Measurements from ENCODE around the gene FCER1G. TPM values are rescaled to one million over a fixed set of nuclear protein-coding genes. Genes with fewer than 3 reads are reported as not detected.

FCER1G gene
- total and polyA plus RNA-seq, 9 of the 15 experiments (the other 6 are each of a cell fraction or from before 2014, with no cell fraction given), result 0.15 to 0.69 (median 0.31) TPM; not detected in 2

DNA sequence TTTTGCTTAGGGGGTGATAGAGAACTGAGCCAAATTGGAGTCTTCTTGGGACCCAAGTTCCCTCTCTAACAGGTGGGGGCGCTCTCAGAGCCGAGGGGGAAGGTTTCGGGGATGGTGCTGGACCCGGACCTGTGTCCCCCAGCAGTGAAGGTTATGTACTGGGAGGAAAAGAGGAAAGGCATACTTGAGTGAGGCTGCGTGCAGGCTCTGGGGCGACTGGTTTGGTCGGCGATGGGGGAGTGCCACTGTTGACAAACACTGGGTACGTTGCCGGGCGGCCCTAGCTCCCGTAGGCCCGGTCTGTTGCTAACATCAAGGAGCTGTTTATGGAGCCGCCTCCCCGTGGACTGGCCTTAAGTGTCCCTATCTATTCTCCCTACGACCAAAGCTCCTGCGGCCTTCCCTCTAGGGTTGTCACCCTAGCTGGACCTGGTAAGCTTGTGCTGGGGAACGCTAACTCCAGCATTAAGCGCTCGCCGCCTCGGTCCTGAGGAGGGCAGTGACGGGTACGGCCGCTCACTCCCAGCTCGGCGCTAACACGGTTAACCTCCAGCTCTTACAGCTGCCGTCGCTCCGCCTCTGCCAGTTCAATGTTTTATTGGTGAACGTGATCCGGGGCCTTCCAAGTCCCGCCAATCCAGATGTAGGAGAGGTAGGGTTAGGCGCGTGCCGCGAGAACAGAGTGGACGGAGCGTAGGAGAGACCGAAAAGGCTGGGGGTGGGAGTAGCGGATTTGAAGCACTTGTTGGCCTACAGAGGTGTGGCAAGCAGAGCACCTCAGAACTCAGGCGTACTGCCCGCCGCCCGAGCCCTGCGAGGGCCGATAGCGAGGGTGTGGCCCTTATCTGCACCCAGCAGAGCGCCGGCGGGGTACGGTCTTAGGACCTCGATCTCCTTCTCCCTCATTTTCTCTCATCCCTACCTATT, 49.1 kb upstream of the FCER1G start, which contains the start of gene PPOX (continued):
- TF ChIP-seq, protein P1, sequence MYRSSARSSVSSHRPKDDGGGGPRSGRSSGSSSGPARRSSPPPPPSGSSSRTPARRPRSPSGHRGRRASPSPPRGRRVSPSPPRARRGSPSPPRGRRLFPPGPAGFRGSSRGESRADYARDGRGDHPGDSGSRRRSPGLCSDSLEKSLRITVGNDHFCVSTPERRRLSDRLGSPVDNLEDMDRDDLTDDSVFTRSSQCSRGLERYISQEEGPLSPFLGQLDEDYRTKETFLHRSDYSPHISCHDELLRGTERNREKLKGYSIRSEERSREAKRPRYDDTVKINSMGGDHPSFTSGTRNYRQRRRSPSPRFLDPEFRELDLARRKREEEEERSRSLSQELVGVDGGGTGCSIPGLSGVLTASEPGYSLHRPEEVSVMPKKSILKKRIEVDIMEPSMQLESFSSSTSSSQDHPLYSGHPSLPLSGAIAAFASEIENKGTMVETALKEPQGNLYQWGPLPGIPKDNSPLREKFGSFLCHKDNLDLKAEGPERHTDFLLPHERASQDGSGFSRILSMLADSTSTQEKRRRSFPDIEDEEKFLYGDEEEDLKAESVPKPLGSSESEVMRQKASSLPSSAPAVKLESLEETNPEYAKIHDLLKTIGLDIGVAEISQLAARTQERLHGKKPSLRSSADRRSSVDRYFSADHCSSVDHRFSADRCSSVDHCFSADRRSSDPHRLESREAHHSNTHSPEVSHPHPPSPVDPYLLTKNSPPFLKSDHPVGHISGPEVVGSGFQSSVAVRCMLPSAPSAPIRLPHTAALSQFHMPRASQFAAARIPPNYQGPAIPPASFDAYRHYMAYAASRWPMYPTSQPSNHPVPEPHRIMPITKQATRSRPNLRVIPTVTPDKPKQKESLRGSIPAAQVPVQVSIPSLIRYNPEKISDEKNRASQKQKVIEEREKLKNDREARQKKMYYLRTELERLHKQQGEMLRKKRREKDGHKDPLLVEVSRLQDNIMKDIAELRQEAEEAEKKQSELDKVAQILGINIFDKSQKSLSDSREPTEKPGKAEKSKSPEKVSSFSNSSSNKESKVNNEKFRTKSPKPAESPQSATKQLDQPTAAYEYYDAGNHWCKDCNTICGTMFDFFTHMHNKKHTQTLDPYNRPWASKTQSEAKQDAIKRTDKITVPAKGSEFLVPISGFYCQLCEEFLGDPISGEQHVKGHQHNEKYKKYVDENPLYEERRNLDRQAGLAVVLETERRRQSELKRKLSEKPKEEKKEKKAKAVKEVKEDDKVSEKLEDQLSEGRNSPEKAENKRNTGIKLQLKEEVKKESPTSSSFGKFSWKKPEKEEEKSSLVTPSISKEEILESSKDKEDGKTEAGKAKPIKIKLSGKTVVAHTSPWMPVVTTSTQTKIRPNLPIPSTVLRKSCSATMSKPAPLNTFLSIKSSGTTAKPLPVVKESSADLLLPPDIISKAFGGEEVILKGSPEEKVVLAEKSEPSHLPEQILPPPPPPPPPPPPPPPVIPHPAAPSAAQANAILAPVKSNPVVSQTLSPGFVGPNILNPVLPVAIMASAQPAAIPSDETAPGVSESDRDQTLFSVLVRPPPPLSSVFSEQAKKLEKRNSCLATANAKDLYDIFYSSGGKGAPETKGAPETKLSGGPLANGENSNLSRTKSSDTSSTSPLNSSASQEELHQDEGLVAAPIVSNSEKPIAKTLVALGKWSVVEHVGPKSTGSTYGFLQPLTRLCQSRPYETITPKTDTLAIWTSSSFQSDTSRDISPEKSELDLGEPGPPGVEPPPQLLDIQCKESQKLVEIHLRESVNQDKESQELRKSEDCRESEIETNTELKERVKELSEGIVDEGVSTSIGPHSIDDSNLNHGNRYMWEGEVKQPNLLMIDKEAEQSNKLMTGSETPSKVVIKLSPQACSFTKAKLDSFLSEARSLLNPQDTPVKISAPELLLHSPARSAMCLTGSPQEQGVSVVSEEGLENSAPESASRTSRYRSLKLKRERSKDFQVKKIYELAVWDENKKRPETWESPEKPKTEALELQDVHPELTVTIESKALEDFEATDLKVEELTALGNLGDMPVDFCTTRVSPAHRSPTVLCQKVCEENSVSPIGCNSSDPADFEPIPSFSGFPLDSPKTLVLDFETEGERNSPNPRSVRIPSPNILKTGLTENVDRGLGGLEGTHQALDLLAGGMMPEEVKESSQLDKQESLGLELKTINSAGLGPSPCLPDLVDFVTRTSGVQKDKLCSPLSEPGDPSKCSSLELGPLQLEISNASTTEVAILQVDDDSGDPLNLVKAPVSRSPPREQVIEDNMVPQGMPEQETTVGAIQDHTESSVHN (IDR thresholded peaks at IDR 0.05; ENCODE audit: borderline replicate concordance in 1 of 2, low read depth in 1 of 2), result no peak
- TF ChIP-seq CHD4 (IDR thresholded peaks at IDR 0.05; ENCODE audit: insufficient read depth, insufficient replicate concordance, low read depth, low read length, poor library complexity, severe bottlenecking), result no peak
- peak; percentile 71; the same call in 1 of the 2 replicates for TF ChIP-seq PHF8 (IDR thresholded peaks at IDR 0.05; ENCODE audit: borderline replicate concordance, low read length)
- TF ChIP-seq SP1 (CRISPR knock-in tag; IDR thresholded peaks at IDR 0.05), result peak; percentile 85
- peak; percentile 52 to 60 for TF ChIP-seq TEAD1 (CRISPR knock-in tag; IDR thresholded peaks at IDR 0.05)
- no peak for TF ChIP-seq RBM14 (IDR thresholded peaks at IDR 0.05; ENCODE audit: borderline replicate concordance, insufficient read depth, low read depth, low read length)
- TF ChIP-seq MAFK (IDR thresholded peaks at IDR 0.05; ENCODE audit: low read length), result no peak
- TF ChIP-seq ZNF431 (CRISPR knock-in tag; IDR thresholded peaks at IDR 0.05), result no peak
- no peak for TF ChIP-seq ZNF143 (CRISPR knock-in tag; IDR thresholded peaks at IDR 0.05)
- peak; percentile 94 for TF ChIP-seq SMARCC2 (IDR thresholded peaks at IDR 0.05; ENCODE audit: low read depth)
- no peak for TF ChIP-seq ILF3 (IDR thresholded peaks at IDR 0.05; ENCODE audit: borderline replicate concordance)
- TF ChIP-seq, protein P2, sequence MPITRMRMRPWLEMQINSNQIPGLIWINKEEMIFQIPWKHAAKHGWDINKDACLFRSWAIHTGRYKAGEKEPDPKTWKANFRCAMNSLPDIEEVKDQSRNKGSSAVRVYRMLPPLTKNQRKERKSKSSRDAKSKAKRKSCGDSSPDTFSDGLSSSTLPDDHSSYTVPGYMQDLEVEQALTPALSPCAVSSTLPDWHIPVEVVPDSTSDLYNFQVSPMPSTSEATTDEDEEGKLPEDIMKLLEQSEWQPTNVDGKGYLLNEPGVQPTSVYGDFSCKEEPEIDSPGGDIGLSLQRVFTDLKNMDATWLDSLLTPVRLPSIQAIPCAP (CRISPR knock-in tag; IDR thresholded peaks at IDR 0.05; ENCODE audit: borderline replicate concordance), result no peak
- peak; percentile 37 for TF ChIP-seq GABPA (tag; conservative IDR thresholded peaks at IDR 0.05; ENCODE audit: low read depth)
- TF ChIP-seq, protein P3, sequence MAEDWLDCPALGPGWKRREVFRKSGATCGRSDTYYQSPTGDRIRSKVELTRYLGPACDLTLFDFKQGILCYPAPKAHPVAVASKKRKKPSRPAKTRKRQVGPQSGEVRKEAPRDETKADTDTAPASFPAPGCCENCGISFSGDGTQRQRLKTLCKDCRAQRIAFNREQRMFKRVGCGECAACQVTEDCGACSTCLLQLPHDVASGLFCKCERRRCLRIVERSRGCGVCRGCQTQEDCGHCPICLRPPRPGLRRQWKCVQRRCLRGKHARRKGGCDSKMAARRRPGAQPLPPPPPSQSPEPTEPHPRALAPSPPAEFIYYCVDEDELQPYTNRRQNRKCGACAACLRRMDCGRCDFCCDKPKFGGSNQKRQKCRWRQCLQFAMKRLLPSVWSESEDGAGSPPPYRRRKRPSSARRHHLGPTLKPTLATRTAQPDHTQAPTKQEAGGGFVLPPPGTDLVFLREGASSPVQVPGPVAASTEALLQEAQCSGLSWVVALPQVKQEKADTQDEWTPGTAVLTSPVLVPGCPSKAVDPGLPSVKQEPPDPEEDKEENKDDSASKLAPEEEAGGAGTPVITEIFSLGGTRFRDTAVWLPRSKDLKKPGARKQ (CRISPR knock-in tag; IDR thresholded peaks at IDR 0.05), result no peak
- peak; percentile 90; the same call in 1 of the 2 replicates for TF ChIP-seq KDM2B (CRISPR knock-in tag; IDR thresholded peaks at IDR 0.05)
